GM12874 (cell line): ENCODE measurements around the gene CHRNA9.

Source experiments
- CTCF ChIP-seq: IDR thresholded peaks from 2 replicates; pipeline ENCODE4 v1.5.1; 2011; ENCODE audit warnings: low read depth, mild to moderate bottlenecking, control low read depth, low read length, moderate library complexity; ENCODE audit not compliant: insufficient read depth

The CHRNA9 gene

GRCh38 chr4:40363945-40364344 lies 28.8 kb downstream of the CHRNA9 start:
- TF ChIP-seq CTCF: no peak

GRCh38 chr4:40365766-40366165 lies 30.6 kb downstream of the CHRNA9 start:
- no peak for TF ChIP-seq CTCF

- no peak for TF ChIP-seq CTCF
These were observed 32.3 kb downstream of the CHRNA9 start for GRCh38 chr4:40367451-40367850.

- no peak for TF ChIP-seq CTCF
These were observed 34.5 kb downstream of the CHRNA9 start for GRCh38 chr4:40369437-40370274.

GRCh38 chr4:40372651-40373050 lies 37.5 kb downstream of the CHRNA9 start:
- TF ChIP-seq CTCF: no peak

GRCh38 chr4:40373636-40374035 lies 38.5 kb downstream of the CHRNA9 start:
- TF ChIP-seq CTCF: no peak

- TF ChIP-seq CTCF: no peak
These were observed 40.0 kb downstream of the CHRNA9 start for GRCh38 chr4:40375095-40375494.
